ENCODE results near the gene SYTL3.

DNA sequence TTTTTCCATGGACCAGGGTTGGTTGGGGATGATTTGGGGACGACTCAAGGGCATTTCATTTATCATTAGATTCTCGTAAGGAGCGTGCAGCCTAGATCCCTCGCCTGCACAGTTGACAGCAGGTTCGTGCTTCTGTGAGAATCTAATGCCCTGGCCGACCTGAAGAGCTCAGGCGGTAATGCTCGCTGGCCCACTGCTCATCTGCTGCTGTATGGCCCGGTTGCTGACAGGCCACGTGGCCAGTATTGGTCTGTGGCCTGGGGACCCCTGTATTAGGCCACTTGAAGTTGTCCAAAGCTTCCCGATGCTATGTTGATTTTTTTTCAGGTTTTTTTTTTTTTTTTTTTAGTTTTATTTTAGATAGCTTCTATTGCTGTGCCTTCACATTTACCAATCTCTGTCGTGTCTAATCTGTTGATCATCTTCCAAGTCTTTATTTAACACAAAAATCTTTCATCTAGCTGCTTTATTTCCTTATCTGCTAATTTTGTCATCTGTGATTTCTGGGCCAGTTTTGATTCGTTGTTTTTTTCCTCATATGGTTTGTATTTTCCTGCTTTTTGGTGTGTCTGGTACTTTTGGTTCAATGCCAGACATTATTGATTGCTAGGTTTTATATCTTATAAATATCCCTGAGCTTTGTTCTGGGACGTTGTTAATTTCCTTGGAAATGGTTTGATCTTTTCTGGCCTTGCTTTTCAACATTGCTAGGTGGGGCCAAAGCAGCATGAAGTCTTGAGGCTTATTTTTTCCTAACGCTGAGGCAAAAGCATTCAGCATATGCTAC is 46.4 kb upstream of the SYTL3 start:
- TF ChIP-seq, protein P1, sequence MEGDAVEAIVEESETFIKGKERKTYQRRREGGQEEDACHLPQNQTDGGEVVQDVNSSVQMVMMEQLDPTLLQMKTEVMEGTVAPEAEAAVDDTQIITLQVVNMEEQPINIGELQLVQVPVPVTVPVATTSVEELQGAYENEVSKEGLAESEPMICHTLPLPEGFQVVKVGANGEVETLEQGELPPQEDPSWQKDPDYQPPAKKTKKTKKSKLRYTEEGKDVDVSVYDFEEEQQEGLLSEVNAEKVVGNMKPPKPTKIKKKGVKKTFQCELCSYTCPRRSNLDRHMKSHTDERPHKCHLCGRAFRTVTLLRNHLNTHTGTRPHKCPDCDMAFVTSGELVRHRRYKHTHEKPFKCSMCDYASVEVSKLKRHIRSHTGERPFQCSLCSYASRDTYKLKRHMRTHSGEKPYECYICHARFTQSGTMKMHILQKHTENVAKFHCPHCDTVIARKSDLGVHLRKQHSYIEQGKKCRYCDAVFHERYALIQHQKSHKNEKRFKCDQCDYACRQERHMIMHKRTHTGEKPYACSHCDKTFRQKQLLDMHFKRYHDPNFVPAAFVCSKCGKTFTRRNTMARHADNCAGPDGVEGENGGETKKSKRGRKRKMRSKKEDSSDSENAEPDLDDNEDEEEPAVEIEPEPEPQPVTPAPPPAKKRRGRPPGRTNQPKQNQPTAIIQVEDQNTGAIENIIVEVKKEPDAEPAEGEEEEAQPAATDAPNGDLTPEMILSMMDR (IDR thresholded peaks at IDR 0.05): no peak
- TF ChIP-seq POLR2A (IDR thresholded peaks at IDR 0.05): no peak
